ENCODE data around the gene CFP. TPM values are rescaled to one million over a fixed set of nuclear protein-coding genes. Genes with fewer than 3 reads are reported as not detected.
"Not testable (repeated sequence)": the region's sequence is repeated elsewhere in the genome, so short reads cannot be mapped to it uniquely, and the experiment has no call there.

CFP gene
- total RNA-seq = 1.9 TPM in 1 of 2 replicates, not detected in the other

DNA sequence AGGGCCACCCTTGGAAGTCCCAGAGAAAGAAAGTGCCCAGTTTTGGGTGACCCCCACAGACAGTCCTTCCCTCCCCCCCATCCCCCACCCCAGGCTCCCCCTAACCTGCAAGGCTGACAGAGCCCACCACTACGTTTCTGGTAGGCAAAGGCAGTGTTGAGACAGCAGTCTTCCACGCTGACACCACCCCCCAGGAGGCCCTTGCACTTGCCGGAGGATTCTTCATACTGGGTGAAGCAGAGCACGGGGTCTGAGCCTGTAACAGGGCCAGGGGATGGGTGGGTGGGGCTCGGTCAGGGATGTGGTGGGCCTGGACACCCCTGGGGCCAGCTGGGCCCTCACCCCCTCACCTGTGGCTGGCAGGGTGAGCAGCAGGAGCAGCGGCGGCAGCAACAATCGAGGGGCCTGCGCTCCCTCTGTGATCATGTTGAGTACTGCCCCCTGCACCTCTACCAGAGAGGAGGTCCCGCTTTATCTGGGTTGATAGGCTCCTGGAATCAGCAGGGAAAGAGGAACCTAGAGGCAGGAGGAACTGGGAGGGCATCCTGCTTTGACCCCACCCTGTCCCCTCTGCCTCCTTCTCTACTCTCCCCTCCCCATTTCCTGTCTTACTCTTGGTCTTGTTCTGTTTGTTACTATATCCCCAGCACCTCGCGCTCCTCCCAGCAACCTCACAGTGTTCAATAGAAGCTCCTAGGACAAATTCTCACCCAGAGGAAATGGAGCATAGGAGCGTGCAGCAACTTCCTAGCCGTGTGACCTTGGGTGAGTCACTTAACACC is at the start of gene CFP:
TSS of gene CFP (minus strand) at position 512 of the 782 bp plus-strand sequence. CDS start at position 426, 86 bp downstream.
- no peak for DNase-seq (ENCODE audit: extremely low read depth, low read depth, low spot score)

DNA sequence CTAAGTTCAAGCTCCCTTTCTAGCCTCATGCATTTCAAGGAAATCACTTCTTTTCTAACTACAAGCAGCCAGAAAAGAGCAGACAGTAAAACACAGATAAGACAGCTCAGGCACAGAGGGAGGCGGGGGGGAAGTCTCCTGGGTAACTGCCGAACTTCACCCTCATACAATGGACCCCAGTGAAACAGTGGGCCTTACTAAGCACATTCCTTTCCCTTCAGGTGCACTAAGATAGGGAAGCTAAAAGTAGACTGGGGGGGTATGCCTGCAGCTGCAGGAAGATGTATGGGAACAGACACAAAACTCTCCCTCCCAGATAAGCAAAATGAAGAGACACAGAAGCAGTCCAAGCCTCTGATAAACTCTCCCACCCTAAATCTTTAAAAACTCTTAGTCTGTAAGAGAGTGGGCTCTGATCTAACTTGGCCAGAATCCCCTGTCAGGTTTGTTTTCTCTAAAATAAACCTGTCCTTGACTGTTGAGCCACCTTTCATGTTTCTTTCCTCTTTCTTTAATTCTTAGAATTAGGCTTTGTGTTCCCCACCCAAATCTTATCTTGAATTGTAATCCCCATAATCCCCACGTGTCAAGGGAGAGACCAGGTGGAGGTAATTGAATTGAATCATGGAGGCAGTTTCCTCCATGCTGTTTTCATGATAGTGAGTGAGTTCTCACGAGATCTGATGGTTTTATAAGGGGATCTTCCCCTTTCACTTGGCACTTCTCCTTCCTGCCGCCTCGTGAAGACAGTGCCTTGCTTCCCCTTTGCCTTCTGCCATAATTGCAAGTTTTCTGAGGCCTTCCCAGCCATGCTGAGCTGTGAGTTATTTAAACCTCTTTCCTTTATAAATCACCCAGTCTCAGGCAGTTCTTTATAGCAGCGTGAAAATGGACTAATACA is 46.5 kb upstream of the CFP start:
- DNase-seq (ENCODE audit: extremely low read depth, low read depth, low spot score) = not testable (repeated sequence)

DNA sequence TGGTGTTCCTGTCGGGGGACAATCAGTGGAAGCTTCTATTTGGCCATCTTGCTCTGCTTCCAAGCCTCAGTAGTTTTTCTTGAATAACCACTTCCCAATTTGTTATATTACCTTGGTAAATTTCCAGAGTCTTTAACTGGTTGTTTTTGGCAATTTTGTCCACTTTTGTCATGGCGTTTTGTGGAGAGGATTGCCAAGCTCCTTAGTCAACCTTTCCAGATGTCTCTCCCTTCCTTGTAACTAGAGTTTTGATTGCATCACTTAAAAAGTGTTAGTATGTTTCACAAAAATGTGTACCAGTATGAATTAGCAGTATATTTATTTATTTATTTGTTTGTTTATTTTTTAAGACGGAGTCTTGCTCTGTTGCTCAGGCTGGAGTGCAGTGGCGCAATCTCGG is 45.0 kb upstream of the CFP start:
- DNase-seq (ENCODE audit: extremely low read depth, low read depth, low spot score) = no peak

DNA sequence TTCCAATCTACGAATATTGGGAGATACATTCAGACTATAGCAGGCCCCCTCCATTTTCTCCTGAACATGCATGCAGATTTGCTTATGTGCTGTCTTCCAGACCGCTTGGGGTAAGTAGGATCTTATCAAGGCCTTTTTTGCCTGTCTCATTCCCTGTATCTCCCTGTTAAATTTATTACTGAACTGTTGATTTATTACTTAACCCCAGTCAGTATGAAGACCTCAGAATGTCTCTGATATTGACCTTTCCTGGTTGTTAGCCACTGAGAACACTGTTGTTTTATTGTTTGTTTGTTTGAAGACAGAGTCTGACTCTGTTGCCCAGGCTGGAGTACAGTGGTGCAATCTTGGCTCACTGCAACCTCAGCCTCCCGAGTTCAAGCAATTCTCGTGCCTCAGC is 36.1 kb upstream of the CFP start:
- not testable (repeated sequence) for DNase-seq (ENCODE audit: extremely low read depth, low read depth, low spot score)

DNA sequence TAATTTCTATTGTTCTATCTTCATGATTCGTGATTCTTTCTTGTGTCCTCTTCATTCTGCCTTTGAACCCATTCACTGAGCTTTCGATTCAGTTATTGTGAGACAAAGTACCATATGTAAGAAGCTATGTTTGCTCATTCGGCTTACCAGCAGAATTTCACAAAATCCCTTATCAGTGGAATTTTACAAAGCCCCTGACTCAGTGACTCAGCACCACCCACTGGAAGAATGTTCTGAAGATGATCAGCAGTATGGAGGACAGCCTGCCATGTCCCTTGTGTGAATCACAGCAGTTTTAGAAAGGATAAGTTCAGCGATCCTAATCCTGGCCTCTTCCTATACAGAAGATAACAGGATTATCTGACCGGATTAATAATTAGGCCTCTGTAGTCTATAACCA is 35.0 kb upstream of the CFP start:
- no peak for DNase-seq (ENCODE audit: extremely low read depth, low read depth, low spot score)

DNA sequence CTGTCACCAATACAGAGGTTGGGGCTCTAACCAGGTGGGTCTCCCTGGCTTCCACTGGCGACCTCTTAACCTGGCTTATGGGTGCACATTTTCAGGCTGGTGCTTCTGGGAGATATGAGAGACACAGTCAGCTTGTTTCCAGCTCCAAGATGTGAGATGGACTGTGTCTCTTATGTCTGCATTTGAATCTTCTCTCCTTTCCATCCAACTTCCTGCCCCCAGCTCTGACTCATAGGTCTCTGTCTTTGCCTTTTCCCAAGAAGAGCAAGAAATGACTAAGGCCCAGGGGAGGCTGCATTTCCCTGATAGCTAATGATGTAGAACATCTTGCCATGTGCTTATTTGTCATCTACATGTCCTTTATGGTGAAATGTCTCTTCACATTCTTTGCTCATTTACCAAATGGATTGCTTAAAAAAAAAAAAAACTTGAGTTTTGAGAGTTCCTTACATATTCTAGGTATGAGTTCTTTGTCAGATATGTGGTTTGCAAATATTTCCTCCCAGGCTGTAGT is 32.5 kb upstream of the CFP start:
- DNase-seq (ENCODE audit: extremely low read depth, low read depth, low spot score) = no peak

DNA sequence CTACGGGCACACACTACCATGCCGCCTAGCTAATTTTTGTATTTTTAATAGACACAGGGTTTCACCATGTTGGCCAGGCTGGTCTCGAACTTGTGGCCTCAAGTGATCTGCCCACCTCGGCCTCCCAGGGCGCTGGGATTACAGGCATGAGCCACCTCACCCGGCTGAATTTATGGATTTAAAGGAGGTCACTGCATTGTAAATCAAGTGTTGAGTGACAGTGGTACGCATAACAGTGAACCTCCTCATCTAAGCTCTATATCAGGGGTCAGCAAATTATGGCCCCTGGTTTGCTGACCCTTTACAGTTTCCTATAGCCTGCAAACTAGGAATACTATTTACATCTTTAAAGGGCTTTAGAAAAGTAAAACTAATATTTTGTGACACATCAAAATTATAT is 31.8 kb upstream of the CFP start:
- no peak for DNase-seq (ENCODE audit: extremely low read depth, low read depth, low spot score)

DNA sequence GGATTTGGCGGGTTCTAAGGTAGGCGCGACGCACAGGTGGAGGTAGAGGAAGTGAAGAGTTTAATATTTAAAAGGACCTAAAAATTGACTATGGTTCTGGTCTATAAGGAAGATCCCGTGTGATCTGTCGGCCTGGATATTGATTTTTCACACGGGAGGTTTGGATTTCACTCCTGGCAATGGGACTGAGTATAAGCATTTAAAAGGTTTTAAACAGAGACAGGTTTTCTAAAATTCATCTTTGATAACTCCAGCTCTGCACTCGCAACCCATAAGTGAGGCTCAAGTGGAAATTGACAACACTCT is 29.6 kb upstream of the CFP start:
- no peak for DNase-seq (ENCODE audit: extremely low read depth, low read depth, low spot score)

DNA sequence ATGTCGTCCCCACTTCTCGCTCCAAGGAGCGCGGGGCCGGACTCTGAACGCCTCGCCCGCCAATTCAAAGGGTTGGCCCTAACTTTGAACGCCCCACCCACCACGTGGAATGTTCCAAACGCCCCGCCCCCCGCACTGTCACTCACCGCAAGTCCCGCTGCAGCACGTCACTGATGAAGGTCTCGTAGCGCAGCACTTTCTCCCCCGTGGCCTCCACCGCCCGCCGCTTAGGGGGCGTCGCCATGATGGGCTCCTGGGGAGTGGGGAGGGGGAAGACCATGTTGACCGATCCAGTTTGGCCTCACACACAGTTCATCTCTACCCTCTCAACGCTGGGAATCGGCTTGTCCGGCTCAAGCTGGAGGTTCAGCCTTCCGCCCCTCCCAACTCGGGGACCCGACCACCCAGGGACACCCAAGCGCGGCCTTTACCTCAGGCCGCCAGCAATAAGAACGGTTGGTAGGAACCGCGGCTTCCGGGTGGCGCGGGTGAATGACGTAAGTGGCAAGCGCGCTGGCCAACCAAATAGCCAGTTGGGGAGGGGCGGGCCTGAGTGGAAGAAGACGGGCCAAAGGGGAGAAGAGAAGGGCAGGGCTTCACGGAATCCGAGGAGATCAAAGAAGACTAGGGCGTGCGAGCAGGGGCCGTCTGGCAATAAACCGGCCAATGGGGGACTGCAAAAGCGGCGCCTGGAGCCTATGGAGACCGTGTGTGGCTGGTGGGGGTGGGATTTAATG is 29.1 kb upstream of the CFP start, which contains the start of gene UXT:
TSS of gene UXT (minus strand) at position 497 of the 737 bp plus-strand sequence. CDS start at position 244, 253 bp downstream.
- DNase-seq (ENCODE audit: extremely low read depth, low read depth, low spot score) = no peak

DNA sequence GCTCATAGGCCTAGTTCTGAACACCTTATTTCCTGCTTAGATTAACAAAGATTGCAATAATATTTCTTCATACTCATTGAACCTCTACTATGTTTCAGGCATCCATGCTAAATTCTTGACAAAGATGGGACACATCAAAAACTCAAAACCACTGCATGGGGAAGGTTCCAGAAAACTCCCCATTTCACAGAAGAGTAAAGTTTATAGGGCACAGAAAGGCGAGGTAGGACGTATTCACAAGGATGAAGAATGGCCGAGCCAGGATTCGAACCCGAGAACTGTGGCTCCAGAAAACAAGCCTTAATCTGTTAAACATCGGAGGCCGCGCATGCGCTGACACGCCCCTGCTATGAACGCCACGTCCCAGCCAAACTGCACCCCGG is 28.6 kb upstream of the CFP start:
- no peak for DNase-seq (ENCODE audit: extremely low read depth, low read depth, low spot score)

DNA sequence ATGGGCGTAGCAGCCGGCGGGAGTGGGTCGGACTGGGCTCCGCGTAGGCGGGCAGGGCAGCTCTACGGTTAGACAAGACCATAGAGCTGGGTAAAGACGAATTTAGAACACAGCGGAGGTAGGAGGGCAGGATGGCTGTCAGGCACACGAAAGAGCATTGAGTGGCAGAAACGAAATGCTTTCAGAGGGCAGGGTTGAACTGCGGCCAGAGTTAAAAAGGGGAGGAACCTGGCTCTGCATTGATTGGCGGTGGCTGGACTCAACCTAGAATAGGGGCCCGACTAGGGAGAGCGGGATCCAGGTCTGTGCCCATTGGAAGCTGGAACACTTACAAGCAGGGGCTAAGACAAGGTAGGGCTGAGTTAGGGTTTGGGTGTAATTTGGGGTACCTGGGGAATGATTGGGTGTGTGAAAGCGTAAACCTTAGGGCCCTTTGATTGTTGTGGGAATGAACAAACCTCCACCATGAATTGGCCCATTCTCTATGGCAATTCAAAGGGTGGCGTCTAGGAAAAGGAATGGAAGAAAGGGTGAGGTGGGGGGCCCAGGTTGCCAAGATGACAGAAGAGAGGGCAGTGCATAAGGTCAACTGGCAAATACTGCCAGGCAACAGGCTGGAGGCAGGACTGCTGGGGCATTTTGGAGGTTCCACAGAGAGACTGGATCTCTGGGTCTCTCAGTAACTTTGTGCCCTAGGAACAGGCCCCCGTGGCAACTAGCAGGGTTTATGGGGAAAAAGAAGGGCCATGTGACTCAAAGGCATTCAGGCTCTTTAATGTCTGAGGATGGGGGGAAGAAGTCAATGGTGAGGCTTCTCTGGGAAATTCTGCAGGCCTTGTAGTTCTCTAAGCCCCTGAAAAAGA is 21.5 kb upstream of the CFP start:
- no peak for DNase-seq (ENCODE audit: extremely low read depth, low read depth, low spot score)

DNA sequence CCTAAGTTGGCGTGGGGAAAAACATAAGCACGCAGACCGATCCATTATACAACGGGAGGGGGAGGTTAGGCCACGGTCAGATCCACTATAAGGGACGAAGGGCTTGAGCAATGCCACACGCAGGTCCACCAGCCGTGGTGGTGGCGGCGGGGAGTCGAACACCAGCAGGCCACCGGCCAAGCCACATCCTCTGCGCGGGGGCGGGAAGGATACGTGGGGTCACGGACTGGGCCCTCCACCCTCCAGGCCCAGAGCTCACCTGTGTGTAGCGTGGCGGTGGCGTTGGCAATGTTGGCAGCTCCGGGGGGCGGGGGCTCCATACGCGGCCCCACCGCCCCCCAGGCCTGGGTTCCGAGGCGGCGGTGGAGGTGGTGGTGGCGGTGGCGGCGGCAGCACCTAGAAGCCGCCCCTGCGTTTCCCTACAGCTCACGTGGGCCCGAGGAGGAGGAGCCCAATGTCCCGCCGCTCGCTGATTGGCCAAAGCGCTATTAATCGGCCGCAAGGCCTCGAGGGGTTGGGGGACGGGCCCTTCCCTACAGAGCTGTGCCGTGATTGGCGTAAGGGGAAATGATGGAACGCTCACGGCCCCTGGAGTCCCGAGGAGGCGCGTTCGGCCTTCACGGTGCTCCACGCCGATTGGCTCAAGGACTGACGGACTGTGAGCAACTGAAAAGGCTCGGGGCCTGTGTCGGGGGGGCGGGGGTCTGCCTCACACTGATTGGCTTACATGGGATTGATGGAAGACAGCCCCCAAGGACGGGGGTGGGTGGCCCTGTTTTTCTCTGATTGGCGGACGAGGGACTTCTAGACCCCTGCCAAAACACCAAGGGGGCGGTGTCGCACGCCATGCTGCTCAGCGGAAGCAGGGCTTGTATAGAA is 20.7 kb upstream of the CFP start, which contains the start of gene ELK1:
TSS of gene ELK1 (minus strand) at position 400 of the 879 bp plus-strand sequence. CDS start 9,122 bp downstream, outside the sequence.
- DNase-seq (ENCODE audit: extremely low read depth, low read depth, low spot score) = peak; percentile 63

DNA sequence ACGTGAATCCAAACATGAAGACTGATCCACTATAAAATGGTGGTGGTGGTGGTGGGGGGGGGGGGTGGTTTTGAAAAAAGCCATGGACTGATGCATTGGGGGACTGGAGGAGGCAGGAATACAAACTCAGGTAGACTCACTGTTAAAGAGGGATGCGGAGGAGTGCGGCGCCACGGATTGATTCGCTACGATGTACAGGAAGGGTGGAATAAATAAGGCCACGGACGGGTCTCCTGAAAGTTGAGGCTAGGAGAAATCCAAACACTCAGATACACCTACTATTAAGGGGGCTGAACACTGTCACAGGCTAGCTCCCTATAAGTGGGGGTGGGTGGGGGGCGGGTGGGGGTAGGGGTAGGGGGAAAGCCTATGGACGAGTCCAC is 20.0 kb upstream of the CFP start:
- DNase-seq (ENCODE audit: extremely low read depth, low read depth, low spot score) = no peak

DNA sequence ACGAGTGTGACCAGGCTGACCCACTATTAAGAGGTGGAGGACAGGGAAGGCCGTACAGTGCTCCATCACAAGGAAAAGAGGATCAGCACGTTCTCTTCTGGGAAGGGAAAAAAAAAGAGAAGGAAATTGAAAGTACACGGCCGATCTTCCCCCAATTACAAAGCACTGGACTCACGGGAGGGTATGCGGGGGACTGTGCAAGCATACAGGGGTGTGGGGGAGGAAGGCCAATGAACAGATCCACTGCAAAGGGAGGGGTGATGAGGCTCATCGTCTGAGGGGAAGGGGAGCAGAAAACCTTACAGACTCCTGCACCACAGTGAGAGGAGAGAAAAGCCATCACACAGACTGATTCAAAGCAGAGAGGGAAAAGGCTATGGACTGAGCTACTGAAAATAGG is 19.5 kb upstream of the CFP start:
- no peak for DNase-seq (ENCODE audit: extremely low read depth, low read depth, low spot score)

DNA sequence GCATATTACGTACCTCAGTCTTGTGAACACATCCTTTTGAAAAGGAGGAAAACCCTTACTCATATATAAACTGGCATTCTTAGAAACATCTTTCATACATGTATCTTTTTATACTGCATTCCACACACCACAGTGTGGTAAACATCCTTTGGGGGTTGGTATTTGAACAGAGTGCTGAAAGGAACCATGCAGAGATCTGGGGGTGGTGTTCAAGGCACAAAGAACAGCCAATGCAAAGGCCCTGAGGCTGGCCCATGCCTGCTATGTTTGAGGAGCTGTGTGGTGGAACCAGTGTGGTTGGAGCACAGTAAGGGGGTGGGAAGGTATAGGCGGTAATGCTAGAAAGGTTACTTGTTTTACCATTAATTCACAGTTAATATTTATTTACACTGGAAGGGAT is 18.6 kb upstream of the CFP start:
- DNase-seq (ENCODE audit: extremely low read depth, low read depth, low spot score) = no peak

DNA sequence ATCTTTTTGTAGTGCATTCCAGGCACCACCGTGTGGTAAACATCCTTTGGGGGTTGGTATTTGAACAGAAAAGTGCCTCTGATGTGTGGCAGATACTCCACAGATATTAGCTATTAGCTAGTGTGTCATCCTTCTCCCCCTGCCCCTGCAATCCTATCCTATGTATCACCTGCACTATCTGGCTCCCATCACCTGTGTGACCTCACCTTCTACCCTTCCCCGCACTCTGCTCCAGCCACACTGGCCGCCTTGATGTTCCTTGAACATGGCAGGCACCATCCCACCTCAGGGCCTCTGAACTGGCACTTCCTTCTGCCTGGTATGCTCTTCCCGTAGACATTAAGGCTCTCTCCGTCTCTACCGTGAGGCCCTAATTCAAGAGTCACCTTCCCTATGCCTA is 16.9 kb upstream of the CFP start:
- DNase-seq (ENCODE audit: extremely low read depth, low read depth, low spot score) = no peak

DNA sequence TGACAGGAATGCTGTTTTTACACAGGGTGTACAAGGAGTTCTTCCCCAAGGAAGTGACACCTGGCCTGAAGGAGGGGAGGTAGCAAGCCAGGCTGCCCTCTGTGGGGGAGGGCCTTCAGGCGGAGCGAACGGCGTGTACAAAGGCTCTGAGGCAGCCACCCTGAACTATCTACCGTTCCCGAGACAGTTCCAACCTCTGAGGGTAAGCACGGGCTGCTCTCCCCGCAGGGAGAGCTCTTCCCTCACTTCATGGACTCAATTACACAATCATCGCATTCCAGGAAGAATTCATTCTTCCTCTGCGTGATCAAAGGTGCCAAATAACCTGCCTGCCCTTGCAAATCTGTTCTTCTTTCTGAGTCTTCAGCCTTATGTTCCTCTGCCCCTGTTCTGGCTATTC is 15.8 kb upstream of the CFP start:
- DNase-seq (ENCODE audit: extremely low read depth, low read depth, low spot score) = no peak

DNA sequence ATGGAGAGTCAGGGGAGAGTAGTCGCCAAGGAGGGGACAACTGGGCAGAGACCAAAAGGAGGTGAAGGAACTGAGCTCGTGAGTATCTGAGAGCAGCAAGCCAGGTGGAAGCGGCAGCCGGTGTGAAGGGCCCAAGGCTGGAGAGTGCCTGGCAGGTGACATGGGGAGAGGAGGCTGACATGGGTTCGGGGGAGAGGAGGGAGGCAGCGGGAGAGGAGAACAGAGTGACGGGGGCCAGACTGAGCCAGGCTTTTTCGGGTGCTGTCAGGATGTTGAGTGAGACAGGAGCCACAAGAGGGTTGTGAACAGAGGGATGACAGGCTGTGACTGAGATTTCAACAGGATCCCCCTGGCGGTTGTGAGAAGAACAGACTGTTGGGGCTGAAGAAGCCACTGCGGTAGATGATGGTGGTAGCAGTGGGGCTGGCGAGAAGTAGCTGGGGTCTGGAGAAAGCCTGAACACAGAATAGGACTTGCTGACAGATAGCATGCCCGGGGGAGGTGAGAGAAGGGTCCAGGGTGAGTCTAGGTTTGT is 14.9 kb upstream of the CFP start:
- no peak for DNase-seq (ENCODE audit: extremely low read depth, low read depth, low spot score)

DNA sequence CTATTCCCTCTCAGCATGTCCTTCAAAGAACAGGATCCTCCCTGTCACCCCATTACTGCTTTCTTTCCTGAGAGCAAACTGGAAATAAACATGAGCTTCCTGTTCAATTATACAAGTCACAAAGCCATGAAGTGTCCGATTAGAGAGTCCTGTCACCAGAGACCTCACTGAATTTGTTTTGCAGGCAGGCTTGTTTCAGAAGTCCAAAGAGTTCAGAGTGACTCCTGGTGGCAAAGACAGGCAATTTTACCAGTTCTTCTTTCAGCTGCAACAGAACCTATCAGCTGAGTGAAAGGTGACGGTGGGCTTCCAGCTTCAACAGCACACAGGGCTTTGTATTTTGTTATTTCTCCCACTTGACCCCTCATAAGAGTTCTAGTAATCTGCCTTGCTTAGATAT is 14.2 kb upstream of the CFP start:
- DNase-seq (ENCODE audit: extremely low read depth, low read depth, low spot score) = no peak

Measured in glomerular endothelial cell (primary cell).